HG03442 (cell line): Measurements from ENCODE around the gene STX1B.
A peak's percentile ranks its signal among the peaks of the same experiment; 100 is the strongest.

ENCODE experiments used
- ATAC-seq: cut with Tn5 transposase; IDR thresholded peaks from one replicate; pipeline ENCODE4 v1.9.1; 2021; ENCODE audit warnings: mild to moderate bottlenecking, moderate library complexity; ENCODE audit not compliant: unreplicated experiment

The STX1B gene

DNA sequence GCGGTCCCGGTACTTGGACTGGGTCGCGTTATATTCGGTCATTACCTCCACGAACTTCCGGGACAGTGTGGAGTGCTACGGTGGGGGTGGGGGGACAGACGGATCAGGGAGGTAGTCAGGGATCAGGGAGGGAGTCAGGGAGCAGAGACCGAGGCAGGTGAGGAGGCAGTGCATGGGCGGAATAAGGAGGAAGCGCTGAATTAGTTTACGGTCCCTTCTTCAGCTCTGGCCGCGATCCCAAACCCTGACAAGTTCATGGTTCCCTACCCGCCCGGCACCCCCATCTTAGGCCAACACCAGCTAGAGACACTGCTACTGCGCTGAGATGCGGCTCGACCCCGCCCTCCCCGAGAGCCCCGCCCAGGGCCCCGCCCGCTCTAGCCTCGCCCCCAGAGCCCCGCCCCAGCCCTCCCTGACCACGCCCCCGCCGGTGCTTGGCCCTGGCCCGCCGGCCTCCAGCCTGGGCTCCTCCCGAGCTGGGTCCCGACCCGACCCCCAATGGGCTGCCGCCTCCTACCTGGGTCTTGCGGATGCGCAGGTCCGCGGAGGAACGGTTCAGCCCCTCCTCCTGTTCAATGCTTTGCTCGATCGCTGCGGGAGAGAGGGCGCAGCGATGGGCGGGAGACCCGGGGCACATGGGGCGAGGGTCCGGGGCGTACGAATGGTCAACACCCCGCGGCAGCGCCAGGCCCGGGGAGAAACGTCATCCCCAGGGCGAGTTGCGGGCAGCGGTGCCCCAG, 13.3 kb downstream of the STX1B start:
- peak; percentile 66 for ATAC-seq

DNA sequence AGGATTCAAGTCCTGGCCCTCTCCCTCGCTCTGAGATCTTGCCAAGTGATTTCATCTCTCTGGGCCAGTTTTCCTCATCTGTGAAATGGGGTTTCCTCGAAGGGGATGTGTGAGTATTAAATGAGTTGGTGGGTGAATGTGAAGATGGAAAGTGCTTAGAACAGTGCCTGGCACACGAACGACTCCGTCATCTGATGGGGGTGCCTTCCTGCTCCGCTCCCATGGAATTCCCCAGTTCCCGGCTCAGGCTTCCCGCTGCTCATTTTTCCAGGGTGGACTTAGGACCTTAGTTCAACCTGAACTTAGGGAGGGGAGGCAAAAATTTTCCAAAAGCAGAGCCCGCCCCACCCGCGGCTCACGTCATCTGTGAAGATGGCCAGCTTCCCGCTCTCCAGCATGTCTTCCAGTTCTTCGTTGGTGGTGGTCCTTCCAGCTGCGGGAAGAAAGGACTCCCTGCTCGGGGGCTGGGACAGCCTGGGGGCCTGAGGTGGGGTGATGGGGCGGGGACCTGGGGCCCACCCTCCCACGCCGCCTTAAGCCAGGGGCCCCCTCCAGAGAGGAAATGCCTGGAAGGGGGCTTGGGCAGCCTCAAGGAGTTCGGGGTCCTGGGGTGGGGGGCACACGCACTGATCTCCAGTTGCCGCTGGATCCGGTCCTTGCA, 14.0 kb downstream of the STX1B start:
- ATAC-seq, result peak; percentile 5

DNA sequence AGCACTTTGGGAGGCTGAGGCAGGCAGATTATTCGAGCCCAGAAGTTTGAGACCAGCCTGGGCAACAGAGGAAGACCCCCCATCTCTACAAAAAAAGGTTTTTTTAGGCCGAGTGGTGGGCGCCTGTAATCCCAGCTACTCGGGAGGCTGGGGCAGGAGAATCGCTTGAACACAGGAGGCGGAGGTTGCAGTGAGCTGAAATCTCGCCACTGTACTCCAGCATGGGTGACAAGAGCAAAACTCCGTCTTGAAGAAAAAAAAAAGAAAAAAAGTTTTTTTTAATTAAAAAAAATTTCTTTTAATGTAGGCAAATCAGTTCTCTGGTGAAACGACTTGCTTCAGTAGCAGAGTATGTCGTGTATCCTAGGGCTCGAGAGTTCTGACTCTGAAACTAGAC, 14.5 kb downstream of the STX1B start:
- no peak for ATAC-seq

DNA sequence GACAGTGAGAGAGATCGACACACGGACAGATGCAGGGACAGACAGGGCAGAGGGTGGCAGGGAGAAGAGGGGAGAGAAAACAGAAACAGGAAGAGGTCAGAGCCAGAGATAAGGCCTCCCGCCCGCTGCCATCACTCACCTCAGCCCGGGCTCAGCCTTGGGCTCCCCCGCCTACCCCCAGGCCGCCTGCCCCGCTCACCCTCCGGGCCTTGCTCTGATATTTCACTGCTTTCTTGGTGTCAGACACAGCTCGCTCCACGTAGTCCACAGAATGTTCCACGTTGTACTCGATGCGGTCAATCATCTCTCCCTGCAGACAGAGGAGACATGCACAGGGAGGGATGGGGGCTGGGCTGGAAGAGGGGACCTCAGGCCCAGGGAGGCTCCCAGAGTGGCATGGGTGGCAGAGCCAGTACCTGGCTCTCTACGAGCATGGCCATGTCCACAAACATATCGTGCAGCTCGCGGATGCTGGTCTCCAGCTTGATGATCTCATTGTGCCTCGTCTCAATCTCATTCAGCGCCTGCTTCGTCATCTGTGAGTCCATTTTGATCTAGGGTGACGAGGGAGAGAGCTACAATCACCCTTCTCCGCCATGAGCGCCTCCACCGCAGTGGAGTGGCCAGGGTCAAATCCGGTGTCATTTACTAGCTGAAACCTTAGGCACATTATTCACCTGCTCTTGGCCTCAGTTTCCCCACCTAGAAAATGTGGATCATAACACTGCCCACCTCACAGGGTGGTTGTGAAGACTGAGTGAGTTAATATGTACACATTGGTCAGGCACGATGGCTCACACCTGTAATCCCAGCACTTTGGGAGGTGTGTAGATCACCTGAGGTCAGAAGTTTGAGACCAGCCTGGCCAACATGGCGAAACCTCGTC, 17.3 kb downstream of the STX1B start:
- no peak for ATAC-seq

DNA sequence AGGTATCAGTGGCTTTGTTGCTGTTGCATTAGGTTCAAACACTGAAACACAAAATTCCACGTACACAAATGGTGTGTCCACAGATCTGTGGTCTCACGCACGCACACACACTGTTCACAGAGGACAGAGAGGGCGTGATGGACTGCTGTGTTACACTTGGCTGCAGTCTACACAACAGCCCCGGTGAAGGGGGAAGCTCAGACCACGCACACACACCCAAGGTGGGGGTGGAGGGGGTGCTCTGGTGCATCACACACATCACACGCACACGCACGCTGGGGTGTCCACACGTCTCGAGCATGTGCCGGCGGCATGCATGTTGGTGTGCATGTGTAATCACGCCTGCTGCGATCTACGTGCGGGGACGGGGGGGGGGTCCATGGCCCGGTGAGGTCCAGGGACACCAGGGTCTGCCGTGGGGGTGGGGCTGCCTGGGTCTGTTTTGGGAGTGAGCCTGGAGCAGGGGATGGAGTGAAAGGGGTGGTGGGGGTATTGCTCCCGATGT, 18.1 kb downstream of the STX1B start:
- ATAC-seq, result no peak

DNA sequence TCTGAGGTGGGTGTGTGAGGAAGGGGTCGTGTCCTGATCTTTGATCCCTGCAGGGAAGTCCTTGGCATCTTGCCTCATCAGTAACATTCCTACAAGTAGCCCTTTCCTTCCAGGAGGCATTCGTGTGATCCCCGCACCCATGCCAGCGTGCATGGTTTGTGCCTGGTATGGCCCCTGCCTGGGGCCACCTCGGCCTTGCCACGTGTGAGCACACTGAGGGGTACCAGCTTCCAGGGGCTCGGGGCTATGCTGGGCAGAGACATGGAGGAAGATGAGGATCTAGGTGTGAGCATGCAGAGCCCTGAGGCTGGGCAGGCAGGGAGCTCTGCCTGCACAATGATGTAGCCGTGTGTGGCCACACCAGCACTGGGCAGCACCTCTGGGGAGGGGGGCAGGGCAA, 19.4 kb downstream of the STX1B start:
- no peak for ATAC-seq

DNA sequence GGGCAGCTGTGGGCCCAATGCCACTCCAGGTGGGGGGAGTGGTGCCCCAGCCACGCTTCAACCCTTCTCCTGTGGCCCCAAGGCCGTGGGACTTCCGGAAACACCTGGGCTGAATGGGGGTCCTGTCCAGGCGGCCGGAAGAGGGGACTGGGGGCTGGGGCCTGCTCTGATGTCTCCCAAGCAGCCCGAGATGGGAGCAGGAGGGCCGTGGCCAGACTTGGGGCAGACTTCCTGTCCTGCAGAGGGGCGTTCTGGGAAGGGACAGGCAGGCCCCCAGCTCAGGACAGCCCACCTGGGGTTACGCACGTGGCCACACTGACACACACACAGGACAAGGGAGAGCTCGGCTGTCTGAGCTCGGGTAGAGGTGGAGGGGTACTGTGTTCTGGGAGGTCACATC, 20.3 kb downstream of the STX1B start:
- no peak for ATAC-seq

DNA sequence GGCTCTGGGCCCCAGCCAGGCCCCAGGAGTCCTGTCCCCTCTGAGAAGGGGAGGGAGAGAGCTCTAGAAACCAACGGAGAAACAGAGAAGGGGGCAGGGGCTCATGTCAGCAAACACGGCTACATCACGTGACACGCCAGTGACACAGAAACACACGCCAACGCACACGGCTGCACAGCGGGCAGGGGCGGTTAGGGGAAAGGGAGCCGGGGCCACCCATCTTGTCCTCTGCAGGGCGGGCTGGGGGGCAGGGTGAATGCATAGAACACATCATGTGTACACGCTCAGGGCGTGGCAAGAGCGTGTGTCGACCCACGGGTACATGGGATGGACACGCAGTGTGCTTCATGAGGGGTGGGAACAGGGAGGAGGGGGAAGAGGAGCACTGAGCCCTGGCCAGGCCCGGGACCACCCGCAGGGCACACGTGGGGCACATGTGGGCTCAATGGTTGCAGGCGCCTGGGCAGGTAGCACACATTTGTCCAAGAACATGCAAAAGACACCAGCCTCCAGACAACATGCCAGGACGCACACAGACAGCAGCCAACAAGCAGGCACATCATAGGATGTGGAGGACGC, 20.9 kb downstream of the STX1B start:
- ATAC-seq, result no peak

DNA sequence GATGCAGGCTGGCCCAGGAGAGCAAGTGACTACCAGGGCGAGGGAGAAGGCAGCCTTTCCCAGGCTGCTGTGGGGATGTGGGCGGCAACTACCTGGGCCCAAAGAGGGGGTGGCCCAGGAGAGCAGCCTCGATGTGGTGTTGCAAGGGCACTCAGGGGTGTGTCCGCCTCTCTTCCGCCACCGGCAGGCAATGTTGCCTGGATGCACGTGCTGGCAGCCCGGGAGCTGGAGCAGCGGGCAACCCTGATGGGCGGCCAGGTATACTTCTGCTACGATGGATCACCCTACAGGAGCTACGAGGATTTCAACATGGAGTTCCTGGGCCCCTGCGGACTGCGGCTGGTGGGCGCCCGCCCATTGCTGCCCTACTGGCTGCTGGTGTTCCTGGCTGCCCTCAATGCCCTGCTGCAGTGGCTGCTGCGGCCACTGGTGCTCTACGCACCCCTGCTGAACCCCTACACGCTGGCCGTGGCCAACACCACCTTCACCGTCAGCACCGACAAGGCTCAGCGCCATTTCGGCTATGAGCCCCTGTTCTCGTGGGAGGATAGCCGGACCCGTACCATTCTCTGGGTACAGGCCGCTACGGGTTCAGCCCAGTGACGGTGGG, 22.8 kb downstream of the STX1B start:
- ATAC-seq, result no peak

DNA sequence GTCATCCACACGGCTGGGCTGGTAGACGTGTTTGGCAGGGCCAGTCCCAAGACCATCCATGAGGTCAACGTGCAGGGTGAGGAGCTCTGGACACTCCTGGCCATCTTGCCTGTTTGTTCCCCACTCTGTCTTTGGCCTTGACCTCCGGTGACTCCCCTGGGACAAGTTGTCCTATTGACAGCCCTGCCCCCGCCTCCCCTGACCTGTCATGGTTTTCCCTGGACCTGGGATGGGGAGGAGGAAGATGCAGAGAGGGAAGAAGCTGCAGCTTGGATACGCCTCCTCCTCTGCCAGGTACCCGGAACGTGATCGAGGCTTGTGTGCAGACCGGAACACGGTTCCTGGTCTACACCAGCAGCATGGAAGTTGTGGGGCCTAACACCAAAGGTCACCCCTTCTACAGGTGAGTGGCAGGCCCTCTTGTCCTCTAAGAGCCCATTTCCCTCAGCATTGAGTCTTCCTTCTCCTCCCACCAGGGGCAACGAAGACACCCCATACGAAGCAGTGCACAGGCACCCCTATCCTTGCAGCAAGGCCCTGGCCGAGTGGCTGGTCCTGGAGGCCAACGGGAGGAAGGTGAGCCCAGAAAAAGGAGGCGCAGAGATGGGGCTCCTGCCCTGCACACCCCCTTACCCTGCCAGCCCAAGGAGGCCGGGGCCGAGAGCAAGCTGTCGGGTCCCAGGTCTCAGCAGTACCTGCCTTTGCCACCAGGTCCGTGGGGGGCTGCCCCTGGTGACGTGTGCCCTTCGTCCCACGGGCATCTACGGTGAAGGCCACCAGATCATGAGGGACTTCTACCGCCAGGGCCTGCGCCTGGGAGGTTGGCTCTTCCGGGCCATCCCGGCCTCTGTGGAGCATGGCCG, 24.1 kb downstream of the STX1B start:
- ATAC-seq, result no peak

DNA sequence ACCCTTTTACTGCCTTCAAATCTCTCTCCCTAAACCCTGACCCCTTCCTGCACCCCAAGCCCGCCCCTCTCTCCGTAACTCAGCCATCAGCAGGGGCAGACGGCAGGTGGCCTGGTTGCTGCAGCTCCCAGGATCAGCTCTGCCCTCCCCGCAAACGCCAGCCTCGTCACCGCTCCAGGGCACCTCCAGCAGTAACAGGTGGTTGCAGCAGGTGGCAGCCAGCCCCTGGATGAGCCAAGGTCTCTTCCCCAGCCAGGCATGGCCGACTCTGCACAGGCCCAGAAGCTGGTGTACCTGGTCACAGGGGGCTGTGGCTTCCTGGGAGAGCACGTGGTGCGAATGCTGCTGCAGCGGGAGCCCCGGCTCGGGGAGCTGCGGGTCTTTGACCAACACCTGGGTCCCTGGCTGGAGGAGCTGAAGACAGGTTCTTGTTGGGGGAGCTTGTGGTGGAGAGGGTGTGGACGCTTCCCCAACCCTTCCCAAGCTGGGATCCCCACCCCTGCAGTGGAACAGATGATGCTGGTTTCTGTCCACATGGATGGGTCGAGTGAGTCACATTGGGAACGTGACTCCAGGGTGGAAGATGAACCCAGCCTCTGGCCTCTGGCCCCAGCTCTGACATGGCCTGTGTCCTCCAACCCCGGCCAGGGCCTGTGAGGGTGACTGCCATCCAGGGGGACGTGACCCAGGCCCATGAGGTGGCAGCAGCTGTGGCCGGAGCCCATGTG, 24.9 kb downstream of the STX1B start:
- no peak for ATAC-seq

DNA sequence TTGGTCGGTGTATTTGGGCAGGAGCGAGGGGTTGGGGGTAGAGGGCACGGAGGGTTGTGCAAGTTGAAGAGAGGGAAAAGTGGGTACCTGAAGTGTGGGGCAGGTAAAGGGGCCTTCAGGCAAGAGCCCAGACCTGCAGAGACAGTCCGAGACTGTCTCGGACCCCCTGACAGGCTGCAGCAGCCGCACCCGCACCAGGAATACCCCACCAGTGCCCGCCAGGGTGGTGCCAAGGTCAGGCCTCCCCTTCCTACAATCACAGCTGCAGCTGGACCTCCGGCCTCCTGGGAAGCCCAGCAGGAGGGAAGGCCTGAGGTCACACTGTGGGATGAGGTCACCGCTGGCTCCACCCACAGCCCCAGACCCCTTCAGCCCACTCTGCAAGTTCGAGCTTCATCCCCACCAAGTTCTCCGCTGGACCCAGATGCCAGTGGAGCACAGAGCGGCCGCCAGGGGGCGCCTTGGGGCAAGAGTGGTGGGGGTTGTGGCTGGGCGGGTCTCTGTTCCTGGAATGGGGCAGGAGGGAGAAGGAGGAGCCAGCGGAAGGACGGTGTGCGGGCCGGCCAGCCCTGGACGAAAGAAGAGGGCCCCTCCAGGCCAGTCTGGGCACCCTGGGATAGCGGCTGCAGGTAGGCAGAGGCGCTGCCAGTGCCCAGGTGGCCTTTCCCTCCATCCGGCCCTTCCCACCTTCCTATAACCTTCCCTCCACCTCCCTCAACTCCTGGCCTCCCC, 25.6 kb downstream of the STX1B start, which contains the start of gene HSD3B7:
Gene HSD3B7, plus strand, starts transcription at position 539 of the 732 bp plus-strand sequence. CDS start 452 bp downstream, outside the sequence.
- ATAC-seq, result no peak

DNA sequence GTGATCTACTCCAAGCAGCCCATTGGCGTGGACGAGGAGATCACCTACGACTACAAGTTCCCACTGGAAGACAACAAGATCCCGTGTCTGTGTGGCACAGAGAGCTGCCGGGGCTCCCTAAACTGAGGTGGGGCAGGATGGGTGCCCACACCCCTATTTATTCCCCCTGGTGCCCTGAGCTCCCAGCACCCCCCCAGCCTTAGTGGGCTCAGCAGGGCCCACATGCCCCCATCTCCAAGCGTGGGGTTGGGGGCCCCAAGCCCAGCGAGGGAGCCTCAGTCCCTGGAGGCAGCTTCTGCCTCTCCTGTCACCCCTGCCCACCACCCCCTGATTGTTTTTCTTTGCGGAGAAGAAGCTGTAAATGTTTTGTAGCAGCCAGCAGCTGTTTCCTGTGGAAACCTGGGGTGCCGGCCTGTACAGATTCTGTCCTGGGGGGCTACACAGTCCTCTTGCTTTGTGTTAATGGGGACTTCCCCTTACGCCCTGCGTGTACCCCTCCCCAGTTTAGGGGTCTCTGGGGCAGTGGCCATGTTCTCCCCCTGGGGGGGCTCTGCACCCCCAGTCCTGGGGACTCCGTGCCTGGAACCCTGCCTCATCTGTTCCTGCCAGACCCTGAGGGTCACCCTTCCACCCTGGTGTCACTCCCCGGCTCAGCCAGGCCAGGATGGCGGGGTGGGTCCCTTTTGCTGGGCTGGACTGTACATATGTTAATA, 26.4 kb downstream of the STX1B start:
- ATAC-seq, result no peak

DNA sequence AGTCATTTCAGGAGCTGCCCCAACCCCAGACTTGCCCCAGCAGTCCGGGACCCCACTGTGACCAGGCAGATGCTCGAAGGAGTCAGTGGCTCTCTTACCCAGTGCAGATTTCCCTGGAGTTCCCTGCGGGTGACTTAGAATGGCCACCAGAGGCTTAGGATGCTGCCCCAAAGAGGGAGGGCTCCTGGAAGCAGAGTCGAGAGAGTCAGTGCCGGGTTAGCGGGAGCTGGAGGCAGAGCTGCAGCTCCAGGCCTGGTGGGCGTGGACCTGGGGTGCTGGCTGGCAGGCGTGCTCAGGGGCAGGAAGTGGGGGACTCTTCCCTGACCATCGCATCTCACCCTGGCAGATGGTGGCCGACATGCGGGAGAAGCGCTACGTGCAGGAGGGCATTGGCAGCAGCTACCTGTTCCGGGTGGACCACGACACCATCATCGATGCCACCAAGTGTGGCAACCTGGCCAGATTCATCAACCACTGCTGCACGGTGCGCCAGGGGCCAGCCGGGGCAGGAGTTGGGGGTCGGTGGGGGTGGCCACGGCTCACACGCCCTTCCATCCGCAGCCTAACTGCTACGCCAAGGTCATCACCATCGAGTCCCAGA, 27.0 kb downstream of the STX1B start:
- ATAC-seq, result no peak

DNA sequence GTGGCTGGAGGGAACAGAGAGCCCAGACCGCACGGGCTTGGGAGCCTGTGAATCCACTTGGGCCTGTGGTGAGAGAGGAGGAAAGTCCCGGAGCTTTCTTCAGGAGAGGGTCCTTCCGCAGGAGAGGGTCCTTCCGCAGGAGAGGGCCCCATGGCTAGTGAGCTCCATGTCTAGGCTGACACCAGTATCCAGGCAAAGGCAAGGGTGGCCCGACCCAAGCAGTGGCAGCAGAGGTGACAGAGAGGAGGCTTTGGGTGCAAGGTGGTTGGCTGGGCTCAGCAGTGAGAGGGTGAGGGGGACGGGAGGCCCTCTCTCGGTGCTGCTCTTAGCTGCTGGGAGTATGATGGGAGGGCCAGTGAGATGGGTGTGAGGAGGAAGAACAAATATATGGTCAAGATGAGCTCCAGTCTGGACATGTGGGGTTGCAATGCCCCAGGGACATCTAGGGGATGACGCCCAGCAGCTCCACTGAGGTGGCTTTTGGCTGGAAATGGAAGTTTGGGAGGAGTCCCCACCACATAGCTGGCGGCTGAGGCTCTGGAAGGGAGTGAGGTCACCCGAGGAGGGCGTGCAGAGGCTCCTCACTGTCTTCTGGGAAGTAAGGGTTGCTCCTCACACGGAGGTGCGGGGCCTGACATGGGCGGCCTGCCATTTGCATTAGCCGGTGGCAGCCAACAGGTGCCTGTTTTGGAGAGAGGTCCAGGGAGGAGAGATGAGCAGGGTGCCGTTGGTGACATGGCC, 27.7 kb downstream of the STX1B start:
- ATAC-seq, result no peak

DNA sequence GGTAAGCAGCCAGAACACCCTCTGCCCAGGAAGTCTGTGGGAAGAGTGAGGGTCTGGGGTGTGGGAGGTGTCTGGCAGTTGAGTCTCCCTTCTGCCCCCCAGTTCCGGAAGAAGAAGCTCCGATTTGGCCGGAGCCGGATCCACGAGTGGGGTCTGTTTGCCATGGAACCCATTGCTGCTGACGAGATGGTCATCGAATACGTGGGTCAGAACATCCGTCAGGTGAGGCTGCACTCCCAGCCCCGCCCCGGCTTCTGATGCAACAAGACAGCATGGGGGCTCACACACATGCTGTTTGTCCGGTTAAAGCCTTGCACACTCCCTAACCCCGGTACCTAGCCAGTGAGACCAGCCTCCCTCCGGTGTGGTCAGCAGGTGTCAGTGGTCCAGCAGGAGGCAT, 29.5 kb downstream of the STX1B start:
- no peak for ATAC-seq

DNA sequence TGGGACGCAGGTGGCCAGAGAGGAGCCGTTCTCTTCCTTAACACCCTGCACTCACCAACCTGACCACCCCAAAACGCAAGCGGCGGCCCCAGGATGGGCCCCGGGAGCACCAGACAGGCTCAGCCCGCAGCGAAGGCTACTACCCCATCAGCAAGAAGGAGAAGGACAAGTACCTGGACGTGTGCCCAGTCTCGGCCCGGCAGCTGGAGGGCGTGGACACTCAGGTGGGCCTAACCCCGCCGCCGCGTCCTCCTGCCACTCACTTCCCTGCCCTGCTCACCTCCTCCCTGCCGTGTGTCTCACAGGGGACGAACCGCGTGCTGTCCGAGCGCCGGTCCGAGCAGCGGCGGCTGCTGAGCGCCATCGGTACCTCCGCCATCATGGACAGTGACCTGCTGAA, 30.0 kb downstream of the STX1B start:
- ATAC-seq, result no peak
